ENCODE results near the gene PRRX1.

The PRRX1 gene

GRCh38 chr1:170664828-170665612, 1.1 kb downstream of the PRRX1 start:
- no peak for DNase-seq (ENCODE audit: low read depth)

GRCh38 chr1:170665629-170666028, 1.7 kb downstream of the PRRX1 start:
- DNase-seq (ENCODE audit: low read depth): no peak

GRCh38 chr1:170666541-170667254, 2.8 kb downstream of the PRRX1 start:
- no peak for DNase-seq (ENCODE audit: low read depth)

GRCh38 chr1:170668209-170669106, 4.5 kb downstream of the PRRX1 start:
- DNase-seq (ENCODE audit: low read depth): no peak

- no peak for DNase-seq (ENCODE audit: low read depth)
These were observed 5.1 kb downstream of the PRRX1 start for GRCh38 chr1:170669107-170669445.

- no peak for DNase-seq (ENCODE audit: low read depth)
These were observed 5.9 kb downstream of the PRRX1 start for GRCh38 chr1:170669586-170670530.

GRCh38 chr1:170670802-170671628, 7.1 kb downstream of the PRRX1 start:
- no peak for DNase-seq (ENCODE audit: low read depth)

- no peak for DNase-seq (ENCODE audit: low read depth)
These were observed 7.7 kb downstream of the PRRX1 start for GRCh38 chr1:170671629-170671963.

- DNase-seq (ENCODE audit: low read depth): no peak
These were observed 8.4 kb downstream of the PRRX1 start for GRCh38 chr1:170672316-170672715.

- DNase-seq (ENCODE audit: low read depth): no peak
These were observed 10.3 kb downstream of the PRRX1 start for GRCh38 chr1:170674239-170674638.

GRCh38 chr1:170674986-170675385, 11.1 kb downstream of the PRRX1 start:
- DNase-seq (ENCODE audit: low read depth): no peak

- no peak for DNase-seq (ENCODE audit: low read depth)
These were observed 11.9 kb downstream of the PRRX1 start for GRCh38 chr1:170675865-170676264.

- DNase-seq (ENCODE audit: low read depth): no peak
These were observed 12.7 kb downstream of the PRRX1 start for GRCh38 chr1:170676628-170677027.

GRCh38 chr1:170678027-170678600, 14.2 kb downstream of the PRRX1 start:
- DNase-seq (ENCODE audit: low read depth): no peak

- no peak for DNase-seq (ENCODE audit: low read depth)
These were observed 16.5 kb downstream of the PRRX1 start for GRCh38 chr1:170680428-170680827.

- DNase-seq (ENCODE audit: low read depth): no peak
These were observed 18.2 kb downstream of the PRRX1 start for GRCh38 chr1:170682169-170682568.

- DNase-seq (ENCODE audit: low read depth): no peak
These were observed 18.9 kb downstream of the PRRX1 start for GRCh38 chr1:170682809-170683208.

- DNase-seq (ENCODE audit: low read depth): no peak
These were observed 21.2 kb downstream of the PRRX1 start for GRCh38 chr1:170685166-170685565.

GRCh38 chr1:170686291-170686690, 22.4 kb downstream of the PRRX1 start:
- DNase-seq (ENCODE audit: low read depth): no peak

GRCh38 chr1:170687621-170688020, 23.7 kb downstream of the PRRX1 start:
- DNase-seq (ENCODE audit: low read depth): no peak

Measured in fibroblast of the conjunctiva (primary cell).